Body of pancreas (tissue), 4 donors: ENCODE measurements around the gene ADRB2.

ENCODE experiments used
- POLR2A ChIP-seq, 3 donors: fragments of 450-650 bp; IDR thresholded peaks; one replicate each; pipeline ENCODE4 v1.6.1; 2016; ENCODE audit warnings: antibody characterized with exemption in 3 of 3, mild to moderate bottlenecking in 2 of 3
- TF ChIP-seq, protein P1 (sequence below), 7 experiments: fragments of 450-650 bp in 4 of 7; fragments of 200-600 bp in 3 of 7; sonication (generic) in 3 of 7; IDR thresholded peaks; one replicate each; pipeline ENCODE4 v1.5.1; 2016 to 2019; ENCODE audit warnings: antibody characterized with exemption in 7 of 7

DNA sequence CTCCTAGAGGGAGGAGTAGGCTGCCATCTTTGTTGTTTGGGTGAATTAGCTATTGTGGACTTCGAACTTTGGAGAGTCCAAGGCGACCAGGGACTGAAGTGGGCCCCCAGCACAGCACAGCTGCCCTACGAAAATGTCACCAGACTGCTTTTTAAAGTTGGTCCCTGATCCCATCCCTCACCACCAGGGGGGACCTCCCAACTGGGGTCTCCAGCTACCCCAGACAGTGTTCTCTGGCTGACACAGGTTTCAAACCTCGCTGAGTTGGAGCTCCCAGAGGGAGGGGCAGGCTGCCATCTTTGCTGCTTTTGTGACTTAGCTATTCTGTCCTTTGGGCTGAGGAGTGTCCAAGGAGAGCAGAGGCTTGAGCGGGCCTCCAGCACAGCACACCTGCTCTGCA lies 45.7 kb upstream of the ADRB2 start:
- TF ChIP-seq, protein P1, sequence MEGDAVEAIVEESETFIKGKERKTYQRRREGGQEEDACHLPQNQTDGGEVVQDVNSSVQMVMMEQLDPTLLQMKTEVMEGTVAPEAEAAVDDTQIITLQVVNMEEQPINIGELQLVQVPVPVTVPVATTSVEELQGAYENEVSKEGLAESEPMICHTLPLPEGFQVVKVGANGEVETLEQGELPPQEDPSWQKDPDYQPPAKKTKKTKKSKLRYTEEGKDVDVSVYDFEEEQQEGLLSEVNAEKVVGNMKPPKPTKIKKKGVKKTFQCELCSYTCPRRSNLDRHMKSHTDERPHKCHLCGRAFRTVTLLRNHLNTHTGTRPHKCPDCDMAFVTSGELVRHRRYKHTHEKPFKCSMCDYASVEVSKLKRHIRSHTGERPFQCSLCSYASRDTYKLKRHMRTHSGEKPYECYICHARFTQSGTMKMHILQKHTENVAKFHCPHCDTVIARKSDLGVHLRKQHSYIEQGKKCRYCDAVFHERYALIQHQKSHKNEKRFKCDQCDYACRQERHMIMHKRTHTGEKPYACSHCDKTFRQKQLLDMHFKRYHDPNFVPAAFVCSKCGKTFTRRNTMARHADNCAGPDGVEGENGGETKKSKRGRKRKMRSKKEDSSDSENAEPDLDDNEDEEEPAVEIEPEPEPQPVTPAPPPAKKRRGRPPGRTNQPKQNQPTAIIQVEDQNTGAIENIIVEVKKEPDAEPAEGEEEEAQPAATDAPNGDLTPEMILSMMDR (IDR thresholded peaks at IDR 0.05), result no peak
- no peak for TF ChIP-seq POLR2A (IDR thresholded peaks at IDR 0.05)
